ENCODE results near the gene MTF1. TPM values are rescaled to one million over a fixed set of nuclear protein-coding genes. Genes with fewer than 3 reads are reported as not detected.
A peak's percentile ranks its signal among the peaks of the same experiment; 100 is the strongest.
"Not testable (repeated sequence)": the region's sequence is repeated elsewhere in the genome, so short reads cannot be mapped to it uniquely, and the experiment has no call there.

The MTF1 gene
- total RNA-seq, 2 donors from 2014 or later = 2.3 to 4.8 TPM

DNA sequence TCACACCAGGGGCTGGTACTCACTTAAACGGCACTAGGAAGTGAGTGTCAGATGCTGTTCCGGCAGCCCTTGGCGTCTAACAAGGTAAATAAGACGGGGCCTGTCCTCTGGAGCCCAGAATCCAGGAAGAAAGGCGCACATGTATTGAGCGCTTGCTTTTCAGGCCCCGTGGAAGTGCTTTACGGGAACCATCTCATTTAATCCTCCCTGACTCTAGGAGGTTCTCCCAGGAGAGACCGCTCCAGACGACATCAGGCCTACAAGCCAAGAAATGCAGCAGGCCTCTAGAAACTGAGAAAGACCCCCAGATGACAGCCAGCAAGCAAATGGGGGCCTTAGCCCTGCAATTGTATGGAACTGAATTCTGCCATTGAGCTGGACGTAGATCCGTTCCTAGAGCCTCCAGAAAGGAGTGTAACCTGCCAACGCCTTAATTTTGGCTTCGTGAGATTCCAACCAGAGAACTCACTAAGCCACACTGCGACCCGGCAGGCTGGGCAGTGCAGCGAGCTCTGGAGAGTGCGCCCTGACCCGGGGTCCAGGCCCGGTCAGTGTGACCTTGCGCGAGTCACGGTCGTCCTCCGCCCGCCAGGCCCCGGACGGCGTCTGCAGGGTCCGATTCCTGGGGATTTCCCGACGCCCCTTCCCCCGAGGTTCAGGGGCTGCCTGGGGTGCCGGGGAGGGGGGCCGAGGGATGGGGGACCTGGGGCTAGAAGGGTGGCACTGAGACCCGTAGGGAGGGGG, 66.3 kb downstream of the MTF1 start:
- no peaks in the 10 kb centered on the region for H3K36me3 ChIP-seq
- DNase-seq (ENCODE audit: low spot score) = no peak
- H3K27ac ChIP-seq = no peak overlapping the region
- peak overlapping the region; percentile 44 to 57 for H3K4me3 ChIP-seq
- H3K9me3 ChIP-seq = no peaks in the 10 kb centered on the region
- H3K27me3 ChIP-seq = no peaks in the 10 kb centered on the region
- peaks cover 0 to 17% of the 10 kb centered on the region in 2 donors for H3K4me1 ChIP-seq
- TF ChIP-seq, protein P1, sequence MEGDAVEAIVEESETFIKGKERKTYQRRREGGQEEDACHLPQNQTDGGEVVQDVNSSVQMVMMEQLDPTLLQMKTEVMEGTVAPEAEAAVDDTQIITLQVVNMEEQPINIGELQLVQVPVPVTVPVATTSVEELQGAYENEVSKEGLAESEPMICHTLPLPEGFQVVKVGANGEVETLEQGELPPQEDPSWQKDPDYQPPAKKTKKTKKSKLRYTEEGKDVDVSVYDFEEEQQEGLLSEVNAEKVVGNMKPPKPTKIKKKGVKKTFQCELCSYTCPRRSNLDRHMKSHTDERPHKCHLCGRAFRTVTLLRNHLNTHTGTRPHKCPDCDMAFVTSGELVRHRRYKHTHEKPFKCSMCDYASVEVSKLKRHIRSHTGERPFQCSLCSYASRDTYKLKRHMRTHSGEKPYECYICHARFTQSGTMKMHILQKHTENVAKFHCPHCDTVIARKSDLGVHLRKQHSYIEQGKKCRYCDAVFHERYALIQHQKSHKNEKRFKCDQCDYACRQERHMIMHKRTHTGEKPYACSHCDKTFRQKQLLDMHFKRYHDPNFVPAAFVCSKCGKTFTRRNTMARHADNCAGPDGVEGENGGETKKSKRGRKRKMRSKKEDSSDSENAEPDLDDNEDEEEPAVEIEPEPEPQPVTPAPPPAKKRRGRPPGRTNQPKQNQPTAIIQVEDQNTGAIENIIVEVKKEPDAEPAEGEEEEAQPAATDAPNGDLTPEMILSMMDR (IDR thresholded peaks at IDR 0.05) = no peak

GRCh38 chr1:37782491-37782890, 76.9 kb downstream of the MTF1 start:
- no peaks in the 10 kb centered on the region for H3K9me3 ChIP-seq
- no peak for DNase-seq (ENCODE audit: low spot score)
- H3K27me3 ChIP-seq = no peaks in the 10 kb centered on the region
- no peaks in the 10 kb centered on the region for H3K4me1 ChIP-seq
- H3K27ac ChIP-seq = no peak overlapping the region
- no peak overlapping the region for H3K4me3 ChIP-seq
- H3K36me3 ChIP-seq = no peaks in the 10 kb centered on the region
- TF ChIP-seq, protein P1 (IDR thresholded peaks at IDR 0.05) = no peak

GRCh38 chr1:37778654-37779053, 80.7 kb downstream of the MTF1 start:
- no peak for DNase-seq (ENCODE audit: low spot score)
- no peak overlapping the region for H3K4me3 ChIP-seq

DNA sequence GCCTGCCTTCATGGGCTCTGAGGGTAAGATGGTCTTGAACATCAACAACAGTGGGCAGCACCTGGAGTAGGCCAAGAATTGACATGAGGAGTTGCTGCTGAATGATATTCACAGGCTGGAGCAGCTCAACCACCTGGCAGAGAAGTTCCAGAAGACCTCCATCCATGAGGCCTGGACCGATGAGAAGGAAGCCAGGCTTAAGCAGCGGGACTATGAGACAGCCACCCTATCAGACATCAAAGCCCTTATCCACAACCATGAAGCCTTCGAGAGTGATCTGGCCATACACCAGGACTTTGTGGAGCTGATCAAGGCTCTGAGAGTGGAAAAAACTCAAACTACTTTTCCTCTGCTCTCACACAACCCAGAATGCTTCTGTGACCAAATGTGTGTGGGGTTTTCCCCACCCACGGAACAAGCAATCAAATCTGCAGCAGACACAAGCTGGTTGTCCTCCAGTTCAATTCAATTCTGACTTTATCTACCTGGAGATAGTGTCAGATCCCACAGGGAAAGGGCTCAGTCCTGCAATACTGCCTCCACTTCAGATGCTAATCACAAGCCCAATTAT, 82.4 kb downstream of the MTF1 start:
- H3K4me1 ChIP-seq = no peaks in the 10 kb centered on the region
- no peak overlapping the region for H3K27ac ChIP-seq
- DNase-seq (ENCODE audit: low spot score) = no peak
- H3K27me3 ChIP-seq = no peaks in the 10 kb centered on the region
- TF ChIP-seq, protein P1 (IDR thresholded peaks at IDR 0.05) = no peak
- H3K4me3 ChIP-seq = no peak overlapping the region
- H3K9me3 ChIP-seq = no peaks in the 10 kb centered on the region
- H3K36me3 ChIP-seq = no peaks in the 10 kb centered on the region

More at GRCh38 chr1:37778654-37779053, 80.7 kb downstream of the MTF1 start:
- no peaks in the 10 kb centered on the region for H3K9me3 ChIP-seq
- TF ChIP-seq, protein P1 (IDR thresholded peaks at IDR 0.05) = no peak
- no peaks in the 10 kb centered on the region for H3K4me1 ChIP-seq
- H3K36me3 ChIP-seq = no peaks in the 10 kb centered on the region
- no peak overlapping the region for H3K27ac ChIP-seq
- H3K27me3 ChIP-seq = no peaks in the 10 kb centered on the region

- H3K9me3 ChIP-seq; H3K27me3 ChIP-seq; H3K27ac ChIP-seq; H3K4me3 ChIP-seq; DNase-seq (ENCODE audit: low spot score); H3K36me3 ChIP-seq; H3K4me1 ChIP-seq: not testable (repeated sequence)
Observed at GRCh38 chr1:37771440-37771839, 88.0 kb downstream of the MTF1 start.

- Histone ChIP-seq H3K27ac (no peak overlapping the region), H3K27me3 (peaks cover 3 to 27% of the 10 kb centered on the region in 2 donors), H3K36me3 (no peaks in the 10 kb centered on the region), H3K9me3 (no peaks in the 10 kb centered on the region), H3K4me1 (peaks cover 0 to 4% of the 10 kb centered on the region in 2 donors), H3K4me3 (no peak overlapping the region)
- TF ChIP-seq, protein P1 (IDR thresholded peaks at IDR 0.05) = no peak
- DNase-seq (ENCODE audit: low spot score) = no peak
Observed at GRCh38 chr1:37767488-37767887, 91.9 kb downstream of the MTF1 start.

All from right atrium auricular region (tissue), 2 donors.